A172 (cell line): Measurements from ENCODE around the gene TFEB. TPM values are rescaled to one million over a fixed set of nuclear protein-coding genes. Genes with fewer than 3 reads are reported as not detected.

Source experiments
- DNase-seq: peaks from one replicate; pipeline ENCODE4 v3.0.0-alpha.2; 2015; ENCODE audit warnings: low spot score
- total RNA-seq: library from RNA; depleted of rRNA; stranded (reverse); fragments of >200 nt; shearing (Covaris generic); gene quantifications from 2 replicates; pipeline ENCODE4 v1.2.3, GENCODE V29; 2014

Gene TFEB
- total RNA-seq, 1 experiment from 2014 or later, result 6.0 TPM

GRCh38 chr6:41675992-41676391 is 59.4 kb downstream of the TFEB start:
- no peak for DNase-seq

- no peak for DNase-seq
Measured at GRCh38 chr6:41675176-41675775, 60.1 kb downstream of the TFEB start.

- DNase-seq, result no peak
Measured at GRCh38 chr6:41674231-41675000, 61.0 kb downstream of the TFEB start.

GRCh38 chr6:41673704-41674000 is 61.8 kb downstream of the TFEB start:
- DNase-seq, result no peak

- no peak for DNase-seq
Measured at GRCh38 chr6:41672816-41673703, 62.3 kb downstream of the TFEB start.

- no peak for DNase-seq
Measured at GRCh38 chr6:41672016-41672415, 63.4 kb downstream of the TFEB start.

- no peak for DNase-seq
Measured at GRCh38 chr6:41671376-41671775, 64.0 kb downstream of the TFEB start.

GRCh38 chr6:41670703-41671360 is 64.6 kb downstream of the TFEB start:
- no peak for DNase-seq

- DNase-seq, result no peak
Measured at GRCh38 chr6:41668968-41669367, 66.4 kb downstream of the TFEB start.

- DNase-seq, result no peak
Measured at GRCh38 chr6:41667195-41667594, 68.2 kb downstream of the TFEB start.

- no peak for DNase-seq
Measured at GRCh38 chr6:41664271-41664670, 71.1 kb downstream of the TFEB start.

- DNase-seq, result no peak
Measured at GRCh38 chr6:41663568-41663967, 71.8 kb downstream of the TFEB start.

- DNase-seq, result no peak
Measured at GRCh38 chr6:41659935-41660334, 75.5 kb downstream of the TFEB start.

- no peak for DNase-seq
Measured at GRCh38 chr6:41658636-41659035, 76.8 kb downstream of the TFEB start.

GRCh38 chr6:41657131-41658094 is 78.0 kb downstream of the TFEB start:
- no peak for DNase-seq

GRCh38 chr6:41656002-41656691 is 79.3 kb downstream of the TFEB start:
- DNase-seq, result no peak

GRCh38 chr6:41655646-41656001 is 79.8 kb downstream of the TFEB start:
- DNase-seq, result no peak

GRCh38 chr6:41655176-41655575 is 80.2 kb downstream of the TFEB start:
- DNase-seq, result no peak

- no peak for DNase-seq
Measured at GRCh38 chr6:41654698-41655151, 80.7 kb downstream of the TFEB start.

GRCh38 chr6:41654151-41654697 is 81.2 kb downstream of the TFEB start:
- DNase-seq, result no peak
